Measurements from ENCODE around the gene ZNF236. TPM values are rescaled to one million over a fixed set of nuclear protein-coding genes. Genes with fewer than 3 reads are reported as not detected.
A peak's percentile ranks its signal among the peaks of the same experiment; 100 is the strongest.

The ZNF236 gene
- total RNA-seq, 1 donor from 2014 or later: 11.5 TPM

DNA sequence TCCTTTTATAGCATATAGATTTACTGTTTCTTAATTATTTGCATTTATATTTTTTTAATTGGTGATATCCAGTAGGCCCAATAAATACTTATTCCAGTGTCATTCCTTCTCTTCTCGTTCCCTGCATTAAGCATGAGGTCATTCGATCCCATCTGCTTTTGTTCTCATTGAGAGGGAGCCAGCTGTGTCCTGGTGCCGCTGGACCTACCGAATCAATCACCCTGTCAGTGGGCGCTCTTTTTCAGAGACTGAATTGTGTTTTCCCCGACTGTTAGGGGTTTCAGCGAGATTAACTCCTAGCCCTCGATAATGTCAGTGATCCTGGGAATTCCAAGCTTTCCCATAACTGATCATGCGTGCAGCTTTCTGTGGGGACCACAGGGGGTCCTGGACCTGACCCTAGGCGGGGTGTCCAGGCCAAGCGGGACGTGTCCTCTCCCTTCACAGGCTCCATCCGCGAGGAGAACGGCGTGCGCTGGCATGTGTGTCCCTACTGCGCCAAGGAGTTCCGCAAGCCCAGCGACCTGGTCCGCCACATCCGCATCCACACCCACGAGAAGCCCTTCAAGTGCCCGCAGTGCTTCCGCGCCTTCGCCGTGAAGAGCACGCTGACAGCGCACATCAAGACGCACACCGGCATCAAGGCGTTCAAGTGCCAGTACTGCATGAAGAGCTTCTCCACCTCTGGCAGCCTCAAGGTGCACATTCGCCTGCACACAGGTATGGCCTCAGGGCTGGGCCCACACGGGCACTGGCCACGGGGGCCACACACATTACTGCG lies 72.4 kb downstream of the ZNF236 start:
- Mint-ChIP-seq H3K36me3 (peaks cover 47% of the 10 kb centered on the region), H3K9me3 (peaks cover 2% of the 10 kb centered on the region), H3K4me1 (no peaks in the 10 kb centered on the region), H3K27me3 (ENCODE audit: insufficient read depth, low read depth) (no peaks in the 10 kb centered on the region), H3K4me3 (no peak overlapping the region), H3K27ac (no peak overlapping the region)
- Histone ChIP-seq H3K9me3 (ENCODE audit: low read depth) (no peaks in the 10 kb centered on the region), H2AFZ (replicated peaks) (no peak overlapping the region), H3K79me2 (ENCODE audit: low read depth) (no peaks in the 10 kb centered on the region), H3K9ac (no peak overlapping the region), H3F3A (ENCODE audit: low read depth) (peaks cover 19% of the 10 kb centered on the region), H4K20me1 (ENCODE audit: low read depth) (no peaks in the 10 kb centered on the region), H3K4me3 (no peak overlapping the region), H3K27me3 (no peaks in the 10 kb centered on the region), H3K27ac (peak overlapping the region; percentile 35), H3K4me2 (no peak overlapping the region), H3K36me3 (peaks cover 9% of the 10 kb centered on the region), H3K4me1 (peaks cover 8% of the 10 kb centered on the region)
- peak; percentile 45 for DNase-seq (ENCODE audit: low spot score)
- TF ChIP-seq EZH2 (IDR thresholded peaks at IDR 0.05) (no peak), EZH2phosphoT487 (IDR thresholded peaks at IDR 0.05) (no peak)
- TF ChIP-seq, protein P1, sequence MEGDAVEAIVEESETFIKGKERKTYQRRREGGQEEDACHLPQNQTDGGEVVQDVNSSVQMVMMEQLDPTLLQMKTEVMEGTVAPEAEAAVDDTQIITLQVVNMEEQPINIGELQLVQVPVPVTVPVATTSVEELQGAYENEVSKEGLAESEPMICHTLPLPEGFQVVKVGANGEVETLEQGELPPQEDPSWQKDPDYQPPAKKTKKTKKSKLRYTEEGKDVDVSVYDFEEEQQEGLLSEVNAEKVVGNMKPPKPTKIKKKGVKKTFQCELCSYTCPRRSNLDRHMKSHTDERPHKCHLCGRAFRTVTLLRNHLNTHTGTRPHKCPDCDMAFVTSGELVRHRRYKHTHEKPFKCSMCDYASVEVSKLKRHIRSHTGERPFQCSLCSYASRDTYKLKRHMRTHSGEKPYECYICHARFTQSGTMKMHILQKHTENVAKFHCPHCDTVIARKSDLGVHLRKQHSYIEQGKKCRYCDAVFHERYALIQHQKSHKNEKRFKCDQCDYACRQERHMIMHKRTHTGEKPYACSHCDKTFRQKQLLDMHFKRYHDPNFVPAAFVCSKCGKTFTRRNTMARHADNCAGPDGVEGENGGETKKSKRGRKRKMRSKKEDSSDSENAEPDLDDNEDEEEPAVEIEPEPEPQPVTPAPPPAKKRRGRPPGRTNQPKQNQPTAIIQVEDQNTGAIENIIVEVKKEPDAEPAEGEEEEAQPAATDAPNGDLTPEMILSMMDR (IDR thresholded peaks at IDR 0.05): no peak

DNA sequence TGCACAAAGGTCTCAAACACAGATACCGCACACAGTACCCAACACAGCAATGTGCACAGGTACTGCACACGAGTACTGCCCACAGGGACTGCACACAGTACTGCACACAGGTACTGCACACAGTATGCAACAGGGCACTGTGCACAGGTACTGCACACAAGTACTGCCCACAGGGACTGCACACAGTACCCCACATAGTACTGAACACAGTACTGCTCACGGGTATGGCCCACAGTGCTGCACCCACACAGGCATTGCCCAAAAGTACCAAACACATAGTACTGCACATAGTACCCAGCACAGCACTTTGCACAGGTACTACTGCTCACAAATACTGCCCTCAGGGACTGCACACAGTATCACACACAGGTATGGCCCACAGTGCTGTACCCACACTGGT lies 73.1 kb downstream of the ZNF236 start:
- Mint-ChIP-seq H3K9me3 (peaks cover 2% of the 10 kb centered on the region), H3K27ac (no peak overlapping the region), H3K36me3 (peaks cover 47% of the 10 kb centered on the region), H3K27me3 (ENCODE audit: insufficient read depth, low read depth) (no peaks in the 10 kb centered on the region), H3K4me3 (no peak overlapping the region), H3K4me1 (no peaks in the 10 kb centered on the region)
- H3K4me1 ChIP-seq: peaks cover 8% of the 10 kb centered on the region
- TF ChIP-seq EZH2phosphoT487 (IDR thresholded peaks at IDR 0.05) (no peak), EZH2 (IDR thresholded peaks at IDR 0.05) (no peak)
- TF ChIP-seq, protein P1 (IDR thresholded peaks at IDR 0.05): no peak
- peaks cover 19% of the 10 kb centered on the region for H3F3A ChIP-seq (ENCODE audit: low read depth)
- no peak overlapping the region for H3K4me2 ChIP-seq
- no peaks in the 10 kb centered on the region for H3K27me3 ChIP-seq
- H4K20me1 ChIP-seq (ENCODE audit: low read depth): no peaks in the 10 kb centered on the region
- no peak overlapping the region for H2AFZ ChIP-seq (replicated peaks)
- DNase-seq (ENCODE audit: low spot score): no peak
- H3K36me3 ChIP-seq: peaks cover 9% of the 10 kb centered on the region
- no peaks in the 10 kb centered on the region for H3K9me3 ChIP-seq (ENCODE audit: low read depth)
- no peak overlapping the region for H3K27ac ChIP-seq
- no peaks in the 10 kb centered on the region for H3K79me2 ChIP-seq (ENCODE audit: low read depth)
- H3K9ac ChIP-seq: no peak overlapping the region
- H3K4me3 ChIP-seq: no peak overlapping the region

DNA sequence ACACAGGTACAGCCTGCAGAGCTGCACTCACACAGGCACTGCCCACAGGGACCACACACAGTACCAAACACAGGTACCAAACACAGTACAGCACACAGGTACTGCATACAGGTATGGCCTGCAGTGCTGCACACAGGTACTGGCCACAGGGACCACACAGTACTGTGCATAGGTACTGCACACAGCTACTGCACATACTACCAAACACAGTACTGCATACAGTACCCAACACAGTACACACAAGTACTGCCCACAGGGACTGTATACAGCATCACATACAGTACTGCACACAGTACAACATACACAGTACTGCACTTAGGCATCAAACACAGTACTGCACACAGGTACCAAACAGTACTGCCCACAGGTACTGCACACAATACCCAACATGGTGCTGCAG lies 74.3 kb downstream of the ZNF236 start:
- Histone ChIP-seq H3K4me3 (no peak overlapping the region), H3K4me1 (peaks cover 8% of the 10 kb centered on the region), H3K27ac (no peak overlapping the region), H3K36me3 (peaks cover 9% of the 10 kb centered on the region), H3K4me2 (no peak overlapping the region), H3K27me3 (no peaks in the 10 kb centered on the region), H3K79me2 (ENCODE audit: low read depth) (no peaks in the 10 kb centered on the region), H4K20me1 (ENCODE audit: low read depth) (no peaks in the 10 kb centered on the region), H3K9me3 (ENCODE audit: low read depth) (no peaks in the 10 kb centered on the region), H3K9ac (no peak overlapping the region), H2AFZ (replicated peaks) (no peak overlapping the region), H3F3A (ENCODE audit: low read depth) (peaks cover 19% of the 10 kb centered on the region)
- DNase-seq (ENCODE audit: low spot score): no peak
- Mint-ChIP-seq H3K4me3 (no peak overlapping the region), H3K36me3 (peaks cover 46% of the 10 kb centered on the region), H3K9me3 (peaks cover 1% of the 10 kb centered on the region), H3K4me1 (no peaks in the 10 kb centered on the region), H3K27ac (no peak overlapping the region), H3K27me3 (ENCODE audit: insufficient read depth, low read depth) (no peaks in the 10 kb centered on the region)
- TF ChIP-seq EZH2phosphoT487 (IDR thresholded peaks at IDR 0.05): no peak
- TF ChIP-seq, protein P1 (IDR thresholded peaks at IDR 0.05): no peak
- TF ChIP-seq EZH2 (IDR thresholded peaks at IDR 0.05): no peak

Data from neural progenitor cell (in vitro differentiated cells).